NCI-H510A treated with DMSO at 0.1 percent for 48 hours (cell line): ENCODE results near the gene BHMT.
"Not testable (repeated sequence)": the region's sequence is repeated elsewhere in the genome, so short reads cannot be mapped to it uniquely, and the experiment has no call there.

ENCODE experiments used
- DNase-seq: peaks from one replicate; lab custom pipeline; 2025; lab: John Stamatoyannopoulos, UW

The BHMT gene

GRCh38 chr5:79172269-79172668 lies 60.7 kb downstream of the BHMT start:
- no peak for DNase-seq

- peak; percentile 71 for DNase-seq
Measured at GRCh38 chr5:79173626-79174025, 62.0 kb downstream of the BHMT start.

- DNase-seq: not testable (repeated sequence)
Measured at GRCh38 chr5:79180449-79180848, 68.8 kb downstream of the BHMT start.

GRCh38 chr5:79181419-79182022 lies 69.9 kb downstream of the BHMT start:
- no peak for DNase-seq
